H9 (cell line): ENCODE results near the gene MAPK8IP3. TPM values are rescaled to one million over a fixed set of nuclear protein-coding genes. Genes with fewer than 3 reads are reported as not detected.

ENCODE experiments used
- DNase-seq: peaks from one replicate; pipeline ENCODE4 v3.0.0-alpha.2; 2017
- H2AFZ ChIP-seq: one replicate; pipeline ENCODE4 v1.6.1; 2013; ENCODE audit warnings: mild to moderate bottlenecking, low read length, control low read depth, moderate library complexity
- H2AK5ac ChIP-seq: 2 replicates; pipeline ENCODE4 v1.6.1; 2013; ENCODE audit warnings: low read length, control low read depth, mixed read lengths; ENCODE audit not compliant: insufficient read length
- H2BK120ac ChIP-seq: one replicate; pipeline ENCODE4 v1.6.1; 2013; ENCODE audit warnings: low read depth, mild to moderate bottlenecking, low read length, control low read depth, inconsistent platforms; ENCODE audit not compliant: poor library complexity, severe bottlenecking
- H2BK12ac ChIP-seq: 2 replicates; pipeline ENCODE4 v1.6.1; 2013; ENCODE audit warnings: low read length, control low read depth, mixed read lengths, low read depth; ENCODE audit not compliant: insufficient read length
- H2BK15ac ChIP-seq: 2 replicates; pipeline ENCODE4 v1.6.1; 2013; ENCODE audit warnings: low read depth, low read length, control low read depth
- H2BK20ac ChIP-seq: one replicate; pipeline ENCODE4 v1.6.1; 2013; ENCODE audit warnings: low read depth, mild to moderate bottlenecking, low read length, control low read depth, inconsistent platforms; ENCODE audit not compliant: poor library complexity, severe bottlenecking
- H2BK5ac ChIP-seq: 2 replicates; pipeline ENCODE4 v1.6.1; 2013; ENCODE audit warnings: low read length, control low read depth, mixed read lengths; ENCODE audit not compliant: insufficient read length
- H3K14ac ChIP-seq: 2 replicates; pipeline ENCODE4 v1.6.1; 2013; ENCODE audit warnings: low read length, control low read depth; ENCODE audit not compliant: insufficient read depth
- H3K18ac ChIP-seq: 2 replicates; pipeline ENCODE4 v1.6.1; 2013; ENCODE audit warnings: low read depth, mild to moderate bottlenecking, mixed read lengths, low read length, control low read depth; ENCODE audit not compliant: insufficient read length
- H3K23ac ChIP-seq: 2 replicates; pipeline ENCODE4 v1.6.1; 2013; ENCODE audit warnings: low read length, control low read depth, mixed read lengths, low read depth; ENCODE audit not compliant: insufficient read length
- H3K23me2 ChIP-seq: 2 replicates; pipeline ENCODE4 v1.6.1; 2013; ENCODE audit warnings: low read depth, mild to moderate bottlenecking, mixed read lengths, low read length, control low read depth; ENCODE audit not compliant: insufficient read length, poor library complexity, severe bottlenecking
- H3K27ac ChIP-seq: 2 replicates; pipeline ENCODE4 v1.5.1; 2013; ENCODE audit warnings: low read length, control low read depth, mixed read lengths, low read depth; ENCODE audit not compliant: insufficient read length
- H3K27me3 ChIP-seq: 2 replicates; pipeline ENCODE4 v1.6.1; 2013; ENCODE audit warnings: low read length, control low read depth, inconsistent platforms; ENCODE audit not compliant: insufficient read depth
- H3K4ac ChIP-seq: 2 replicates; pipeline ENCODE4 v1.6.1; 2013; ENCODE audit warnings: low read depth, mild to moderate bottlenecking, control low read depth, inconsistent platforms, low read length, moderate library complexity
- H3K4me1 ChIP-seq: 2 replicates; pipeline ENCODE4 v1.6.1; 2013; ENCODE audit warnings: low read length, control low read depth, inconsistent platforms; ENCODE audit not compliant: insufficient read depth
- H3K4me2 ChIP-seq: 2 replicates; pipeline ENCODE4 v1.6.1; 2013; ENCODE audit warnings: low read length, control low read depth, mixed read lengths; ENCODE audit not compliant: insufficient read length, insufficient read depth
- H3K56ac ChIP-seq: 2 replicates; pipeline ENCODE4 v1.6.1; 2013; ENCODE audit warnings: low read depth, mild to moderate bottlenecking, mixed read lengths, low read length, control low read depth; ENCODE audit not compliant: insufficient read length
- H3K79me1 ChIP-seq: 2 replicates; pipeline ENCODE4 v1.6.1; 2013; ENCODE audit warnings: low read depth, mild to moderate bottlenecking, moderate library complexity, low read length, control low read depth, inconsistent platforms; ENCODE audit not compliant: insufficient read depth, poor library complexity, severe bottlenecking
- H3K79me2 ChIP-seq: 2 replicates; pipeline ENCODE4 v1.6.1; 2013; ENCODE audit warnings: low read length, control low read depth, inconsistent platforms; ENCODE audit not compliant: insufficient read depth
- H3K9ac ChIP-seq: 2 replicates; pipeline ENCODE4 v1.6.1; 2013; ENCODE audit warnings: low read length, control low read depth, mixed read lengths; ENCODE audit not compliant: insufficient read length; ENCODE audit errors: extremely low read depth
- H3K9me3 ChIP-seq: one replicate; pipeline ENCODE4 v1.6.1; 2013; ENCODE audit warnings: low read depth, low read length, inconsistent platforms; ENCODE audit not compliant: control insufficient read depth
- H3T11ph ChIP-seq: one replicate; pipeline ENCODE4 v1.6.1; 2013; ENCODE audit warnings: mild to moderate bottlenecking, low read length, control low read depth, inconsistent platforms
- H4K20me1 ChIP-seq: one replicate; pipeline ENCODE4 v1.6.1; 2013; ENCODE audit not compliant: control insufficient read depth, insufficient read length, insufficient read depth
- H4K5ac ChIP-seq: 2 replicates; pipeline ENCODE4 v1.6.1; 2013; ENCODE audit warnings: low read depth, mild to moderate bottlenecking, mixed read lengths, low read length, control low read depth; ENCODE audit not compliant: insufficient read length
- H4K8ac ChIP-seq: replicated peaks from 2 replicates; pipeline ENCODE4 v1.6.1; 2013; ENCODE audit warnings: low read length, control low read depth, mixed read lengths, low read depth; ENCODE audit not compliant: insufficient read length
- H4K91ac ChIP-seq: 2 replicates; pipeline ENCODE4 v1.6.1; 2013; ENCODE audit warnings: low read depth, mild to moderate bottlenecking, moderate library complexity, mixed read lengths, low read length, control low read depth; ENCODE audit not compliant: insufficient read length
- H3K27ac Mint-ChIP-seq, 3 experiments: 2 replicates in 2 of 3; 3 replicates in 1 of 3; pipeline ENCODE4 v1.8.0; 2020 to 2021; ENCODE audit warnings: mixed read lengths in 3 of 3, mild to moderate bottlenecking in 1 of 3, moderate library complexity in 1 of 3
- H3K27me3 Mint-ChIP-seq: 2 replicates; pipeline ENCODE4 v1.8.0; 2021; ENCODE audit warnings: low read depth, mild to moderate bottlenecking, moderate library complexity, mixed read lengths
- H3K36me3 Mint-ChIP-seq, 3 experiments: 2 replicates in 2 of 3; 3 replicates in 1 of 3; pipeline ENCODE4 v1.8.0; 2020 to 2021; ENCODE audit warnings: low read depth in 3 of 3, mixed read lengths in 3 of 3; ENCODE audit not compliant: insufficient read depth in 1 of 3
- H3K4me1 Mint-ChIP-seq, 2 experiments: 2 replicates each; pipeline ENCODE4 v1.8.0; 2020; ENCODE audit warnings: mixed read lengths in 2 of 2
- H3K4me3 Mint-ChIP-seq, 2 experiments: 2 replicates in 1 of 2; 3 replicates in 1 of 2; pipeline ENCODE4 v1.8.0; 2020 to 2021; ENCODE audit warnings: mild to moderate bottlenecking in 2 of 2, mixed read lengths in 2 of 2, moderate library complexity in 1 of 2
- H3K9me3 Mint-ChIP-seq, 2 experiments: 2 replicates in 1 of 2; 3 replicates in 1 of 2; pipeline ENCODE4 v1.8.0; 2020; ENCODE audit warnings: mild to moderate bottlenecking in 2 of 2, mixed read lengths in 2 of 2, moderate library complexity in 1 of 2
- whole genome bisulfite sequencing: extraction: QIAGEN DNeasy Blood & Tissue Kit; methylation state at CpG from one replicate; pipeline ENCODE4 v1.1.7; 2013; ENCODE audit warnings: missing lambda C conversion rate, low lambda C conversion rate, mixed read lengths; ENCODE audit not compliant: insufficient read length; ENCODE audit errors: extremely low coverage; 5-methylcytosine and 5-hydroxymethylcytosine counted together
- total RNA-seq: library from RNA; stranded (reverse); gene quantifications from 2 replicates; pipeline ENCODE4 v1.2.1, GENCODE V29; 2021
- TF ChIP-seq, protein P1 (sequence below): fragments of 200-600 bp; sonication (generic); conservative IDR thresholded peaks from 3 replicates; pipeline ENCODE4 v1.8.0; 2021; ENCODE audit warnings: antibody characterized with exemption, mild to moderate bottlenecking

Gene MAPK8IP3
- total RNA-seq, 1 experiment from 2014 or later: 51.3 TPM

DNA sequence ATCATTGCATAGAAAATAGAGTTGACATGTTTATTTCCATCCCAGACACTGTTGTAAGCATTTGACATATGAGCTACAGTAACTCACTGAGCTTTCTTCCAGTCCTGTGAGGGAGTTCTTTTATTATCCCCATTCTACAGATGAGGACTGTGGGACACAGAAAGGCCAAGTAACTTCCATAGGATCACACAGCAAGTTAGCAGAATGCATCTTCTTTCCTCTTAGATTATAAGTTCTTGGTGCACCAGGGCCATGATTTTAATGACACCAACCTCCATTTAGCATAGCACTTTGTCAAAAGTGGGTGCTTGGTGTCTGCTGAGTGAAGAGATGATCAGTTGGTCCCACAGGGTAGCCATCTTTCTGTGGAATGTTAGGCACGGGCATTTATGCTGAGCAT lies 15.2 kb upstream of the MAPK8IP3 start:
- no peak overlapping the region for H4K91ac ChIP-seq
- no peaks in the 10 kb centered on the region; the same call in 1 of the 2 replicates for H3K4me1 ChIP-seq
- no peak overlapping the region for H3K14ac ChIP-seq
- no peak overlapping the region for H4K5ac ChIP-seq
- no peaks in the 10 kb centered on the region for H3K9me3 Mint-ChIP-seq
- no peak overlapping the region for H3K56ac ChIP-seq
- H3K18ac ChIP-seq: no peak overlapping the region
- H3K27me3 ChIP-seq: no peaks in the 10 kb centered on the region; the same call in 1 of the 2 replicates
- no peak overlapping the region for H3K27ac ChIP-seq
- H3K4me2 ChIP-seq: no peak overlapping the region
- no peak overlapping the region for H2BK20ac ChIP-seq
- no peak overlapping the region for H2AK5ac ChIP-seq
- no peak overlapping the region for H2BK15ac ChIP-seq
- H4K8ac ChIP-seq: no peak overlapping the region
- no peaks in the 10 kb centered on the region for H3K9me3 ChIP-seq
- H4K20me1 ChIP-seq: no peaks in the 10 kb centered on the region
- no peak overlapping the region for H2BK5ac ChIP-seq
- no peak overlapping the region for H2BK12ac ChIP-seq
- H3K4me3 Mint-ChIP-seq: no peak overlapping the region
- TF ChIP-seq, protein P1, sequence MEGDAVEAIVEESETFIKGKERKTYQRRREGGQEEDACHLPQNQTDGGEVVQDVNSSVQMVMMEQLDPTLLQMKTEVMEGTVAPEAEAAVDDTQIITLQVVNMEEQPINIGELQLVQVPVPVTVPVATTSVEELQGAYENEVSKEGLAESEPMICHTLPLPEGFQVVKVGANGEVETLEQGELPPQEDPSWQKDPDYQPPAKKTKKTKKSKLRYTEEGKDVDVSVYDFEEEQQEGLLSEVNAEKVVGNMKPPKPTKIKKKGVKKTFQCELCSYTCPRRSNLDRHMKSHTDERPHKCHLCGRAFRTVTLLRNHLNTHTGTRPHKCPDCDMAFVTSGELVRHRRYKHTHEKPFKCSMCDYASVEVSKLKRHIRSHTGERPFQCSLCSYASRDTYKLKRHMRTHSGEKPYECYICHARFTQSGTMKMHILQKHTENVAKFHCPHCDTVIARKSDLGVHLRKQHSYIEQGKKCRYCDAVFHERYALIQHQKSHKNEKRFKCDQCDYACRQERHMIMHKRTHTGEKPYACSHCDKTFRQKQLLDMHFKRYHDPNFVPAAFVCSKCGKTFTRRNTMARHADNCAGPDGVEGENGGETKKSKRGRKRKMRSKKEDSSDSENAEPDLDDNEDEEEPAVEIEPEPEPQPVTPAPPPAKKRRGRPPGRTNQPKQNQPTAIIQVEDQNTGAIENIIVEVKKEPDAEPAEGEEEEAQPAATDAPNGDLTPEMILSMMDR: no peak
- no peak overlapping the region for H2AFZ ChIP-seq
- no peak overlapping the region for H3T11ph ChIP-seq
- no CpG with 5 or more reads among the region's 1 CpG for WGBS
- H3K79me2 ChIP-seq: peaks cover 27% of the 10 kb centered on the region; the same call in 1 of the 2 replicates
- H3K23me2 ChIP-seq: no peaks in the 10 kb centered on the region
- no peak overlapping the region for H3K9ac ChIP-seq
- no peaks in the 10 kb centered on the region for H3K4me1 Mint-ChIP-seq
- no peak overlapping the region for H2BK120ac ChIP-seq
- H3K27ac Mint-ChIP-seq: no peak overlapping the region
- H3K4ac ChIP-seq: no peak overlapping the region
- DNase-seq: no peak
- H3K36me3 Mint-ChIP-seq: peaks cover 40 to 90% (median 90%) of the 10 kb centered on the region in 3 experiments
- H3K27me3 Mint-ChIP-seq: no peaks in the 10 kb centered on the region
- H3K79me1 ChIP-seq: peaks cover 3% of the 10 kb centered on the region
- H3K23ac ChIP-seq: no peak overlapping the region
